Muscle layer of duodenum (tissue), 2 donors: ENCODE results near the gene R3HDM2.
"Not testable (repeated sequence)": the region's sequence is repeated elsewhere in the genome, so short reads cannot be mapped to it uniquely, and the experiment has no call there.

ENCODE experiments used
- H3K27ac ChIP-seq: one replicate; pipeline ENCODE4 v1.7.0; 2013; ENCODE audit warnings: mild to moderate bottlenecking, low read length
- H3K27me3 ChIP-seq: one replicate; pipeline ENCODE4 v1.7.0; 2013; ENCODE audit warnings: low read depth, mild to moderate bottlenecking, control low read depth, low read length
- H3K36me3 ChIP-seq, 2 donors: one replicate each; pipeline ENCODE4 v1.7.0; 2013; ENCODE audit warnings: low read length in 2 of 2, control low read depth in 1 of 2, mild to moderate bottlenecking in 1 of 2; ENCODE audit not compliant: insufficient read depth in 2 of 2, control insufficient read depth in 1 of 2
- H3K4me1 ChIP-seq, 2 donors: one replicate each; pipeline ENCODE4 v1.7.0; 2013; ENCODE audit warnings: low read length in 2 of 2, mild to moderate bottlenecking in 2 of 2, control low read depth in 1 of 2, moderate library complexity in 1 of 2; ENCODE audit not compliant: insufficient read depth in 2 of 2, control insufficient read depth in 1 of 2
- H3K4me3 ChIP-seq, 2 donors: one replicate each; pipeline ENCODE4 v1.7.0; 2013; ENCODE audit warnings: low read length in 2 of 2, low read depth in 1 of 2, mild to moderate bottlenecking in 1 of 2
- H3K9me3 ChIP-seq, 2 donors: one replicate each; pipeline ENCODE4 v1.7.0; 2013; ENCODE audit warnings: low read length in 2 of 2, control low read depth in 1 of 2, mild to moderate bottlenecking in 1 of 2; ENCODE audit not compliant: control insufficient read depth in 1 of 2
- donor health status: healthy.

The R3HDM2 gene

GRCh38 chr12:57410534-57410933 is 20.3 kb downstream of the R3HDM2 start:
- Histone ChIP-seq H3K27me3 (no peaks in the 10 kb centered on the region), H3K9me3 (no peaks in the 10 kb centered on the region), H3K27ac (no peak overlapping the region), H3K4me1 (no peaks in the 10 kb centered on the region), H3K36me3 (no peaks in the 10 kb centered on the region), H3K4me3 (no peak overlapping the region)

- H3K27me3 ChIP-seq: no peaks in the 10 kb centered on the region
- no peaks in the 10 kb centered on the region for H3K36me3 ChIP-seq
- no peaks in the 10 kb centered on the region for H3K9me3 ChIP-seq
- H3K27ac ChIP-seq: no peak overlapping the region
- H3K4me1 ChIP-seq: no peaks in the 10 kb centered on the region
- H3K4me3 ChIP-seq: no peak overlapping the region
Measured at GRCh38 chr12:57404966-57405640, 25.7 kb downstream of the R3HDM2 start.

GRCh38 chr12:57402156-57402555 is 28.7 kb downstream of the R3HDM2 start:
- H3K4me1 ChIP-seq, H3K27me3 ChIP-seq, H3K9me3 ChIP-seq, H3K4me3 ChIP-seq, H3K36me3 ChIP-seq, H3K27ac ChIP-seq: not testable (repeated sequence)

GRCh38 chr12:57401165-57401564 is 29.7 kb downstream of the R3HDM2 start:
- H3K27ac ChIP-seq: no peak overlapping the region
- no peaks in the 10 kb centered on the region for H3K36me3 ChIP-seq
- no peak overlapping the region for H3K4me3 ChIP-seq
- H3K4me1 ChIP-seq: no peaks in the 10 kb centered on the region
- no peaks in the 10 kb centered on the region for H3K27me3 ChIP-seq
- H3K9me3 ChIP-seq: no peaks in the 10 kb centered on the region

- not testable (repeated sequence) for H3K36me3 ChIP-seq, H3K27ac ChIP-seq, H3K27me3 ChIP-seq, H3K4me3 ChIP-seq, H3K4me1 ChIP-seq, H3K9me3 ChIP-seq
Measured at GRCh38 chr12:57399718-57400463, 31.0 kb downstream of the R3HDM2 start.

GRCh38 chr12:57397441-57397840 is 33.4 kb downstream of the R3HDM2 start:
- H3K36me3 ChIP-seq: peaks cover 4 to 10% of the 10 kb centered on the region in 2 donors
- no peak overlapping the region for H3K27ac ChIP-seq
- H3K9me3 ChIP-seq: no peaks in the 10 kb centered on the region
- H3K4me3 ChIP-seq: no peak overlapping the region
- H3K27me3 ChIP-seq: no peaks in the 10 kb centered on the region
- H3K4me1 ChIP-seq: no peaks in the 10 kb centered on the region

GRCh38 chr12:57395121-57395520 is 35.7 kb downstream of the R3HDM2 start:
- H3K36me3 ChIP-seq: peaks cover 6 to 18% of the 10 kb centered on the region in 2 donors
- no peaks in the 10 kb centered on the region for H3K4me1 ChIP-seq
- no peaks in the 10 kb centered on the region for H3K27me3 ChIP-seq
- H3K9me3 ChIP-seq: no peaks in the 10 kb centered on the region
- no peak overlapping the region for H3K27ac ChIP-seq
- H3K4me3 ChIP-seq: no peak overlapping the region

GRCh38 chr12:57390174-57390573 is 40.7 kb downstream of the R3HDM2 start:
- no peaks in the 10 kb centered on the region for H3K9me3 ChIP-seq
- no peaks in the 10 kb centered on the region for H3K27me3 ChIP-seq
- no peak overlapping the region for H3K27ac ChIP-seq
- no peak overlapping the region for H3K4me3 ChIP-seq
- no peaks in the 10 kb centered on the region for H3K4me1 ChIP-seq
- H3K36me3 ChIP-seq: peaks cover 11 to 29% of the 10 kb centered on the region in 2 donors

- Histone ChIP-seq H3K4me1 (no peaks in the 10 kb centered on the region), H3K27ac (no peak overlapping the region), H3K9me3 (no peaks in the 10 kb centered on the region), H3K36me3 (peaks cover 7 to 24% of the 10 kb centered on the region in 2 donors), H3K27me3 (no peaks in the 10 kb centered on the region), H3K4me3 (no peak overlapping the region)
Measured at GRCh38 chr12:57389033-57389432, 41.8 kb downstream of the R3HDM2 start.

GRCh38 chr12:57388425-57388824 is 42.4 kb downstream of the R3HDM2 start:
- H3K27ac ChIP-seq: no peak overlapping the region
- H3K4me3 ChIP-seq: no peak overlapping the region
- H3K9me3 ChIP-seq: no peaks in the 10 kb centered on the region
- H3K36me3 ChIP-seq: peaks cover 7 to 21% of the 10 kb centered on the region in 2 donors
- no peaks in the 10 kb centered on the region for H3K27me3 ChIP-seq
- H3K4me1 ChIP-seq: no peaks in the 10 kb centered on the region

- Histone ChIP-seq H3K36me3 (peaks cover 4 to 11% of the 10 kb centered on the region in 2 donors), H3K9me3 (no peaks in the 10 kb centered on the region), H3K27ac (no peak overlapping the region), H3K4me3 (no peak overlapping the region), H3K27me3 (no peaks in the 10 kb centered on the region), H3K4me1 (no peaks in the 10 kb centered on the region)
Measured at GRCh38 chr12:57386187-57386720, 44.6 kb downstream of the R3HDM2 start.
